ENCODE results near the gene POLR1G. TPM values are rescaled to one million over a fixed set of nuclear protein-coding genes. Genes with fewer than 3 reads are reported as not detected.

POLR1G gene
- total and polyA plus RNA-seq, 9 of the 15 experiments (the other 6 are each of a cell fraction or from before 2014, with no cell fraction given): 3.0 to 50.1 (median 27.4) TPM

- TF ChIP-seq ZMIZ1 (IDR thresholded peaks at IDR 0.05; ENCODE audit: low read depth in 2 of 2, low read length in 2 of 2) (no peak), EGR1 (conservative IDR thresholded peaks at IDR 0.05) (no peak), ZBTB7A (IDR thresholded peaks at IDR 0.05; ENCODE audit: borderline replicate concordance, control insufficient read depth, low read depth, low read length) (no peak)
Observed at GRCh38 chr19:45408830-45409556, 2.5 kb downstream of the POLR1G start (continued).

GRCh38 chr19:45409557-45409920 is 3.1 kb downstream of the POLR1G start:
- POLR2A ChIA-PET: no interaction called here
- TF ChIP-seq ZSCAN29 (IDR thresholded peaks at IDR 0.05): no peak
- TF ChIP-seq EWSR1 (IDR thresholded peaks at IDR 0.05; ENCODE audit: borderline replicate concordance, low read depth, partially characterized antibody): no peak
- no peak for TF ChIP-seq HLTF (IDR thresholded peaks at IDR 0.05)
- no peak for TF ChIP-seq ZNF217 (CRISPR knock-in tag; IDR thresholded peaks at IDR 0.05)
- no peak for TF ChIP-seq GATAD2A (IDR thresholded peaks at IDR 0.05)
- no peak for TF ChIP-seq ZNF197 (CRISPR knock-in tag; IDR thresholded peaks at IDR 0.05; ENCODE audit: low read depth)
- TF ChIP-seq THAP12 (CRISPR knock-in tag; IDR thresholded peaks at IDR 0.05): no peak
- no peak for TF ChIP-seq PURB (CRISPR knock-in tag; IDR thresholded peaks at IDR 0.05; ENCODE audit: low read depth)
- TF ChIP-seq ZNF24 (IDR thresholded peaks at IDR 0.05): no peak
- TF ChIP-seq RBM17 (IDR thresholded peaks at IDR 0.05; ENCODE audit: borderline replicate concordance, low read depth, low read length): no peak
- TF ChIP-seq ESRRA (IDR thresholded peaks at IDR 0.05; ENCODE audit: borderline replicate concordance, low read depth): no peak
- TF ChIP-seq SLC30A9 (CRISPR knock-in tag; IDR thresholded peaks at IDR 0.05): no peak
- TF ChIP-seq PHTF2 (CRISPR knock-in tag; IDR thresholded peaks at IDR 0.05): no peak
- TF ChIP-seq MIER1 (IDR thresholded peaks at IDR 0.05; ENCODE audit: low read depth): no peak

More at GRCh38 chr19:45409557-45409920, 3.1 kb downstream of the POLR1G start:
- no TSS peak for BruUV-seq (replicated peaks)
- intact Hi-C loops (cut with micrococcal nuclease): no loop called here
- in situ Hi-C loops (cut with MboI): no loop called here
- no peak for FAIRE-seq
- H2AFZ ChIP-seq (ENCODE audit: low read depth, low read length): no peak overlapping the region
- no peak overlapping the region for H3K4me3 ChIP-seq
- no peak for DNase-seq (ENCODE audit: extremely low read depth in 1 of 4, low spot score in 3 of 4)
- peaks cover 32% of the 10 kb centered on the region for H3K79me2 ChIP-seq (ENCODE audit: control insufficient read depth, insufficient read depth, low read length)
- no peak overlapping the region for H3K27ac ChIP-seq (ENCODE audit: extremely low read depth, low read depth, low read length)
- CTCF ChIA-PET (ENCODE audit: low intra/inter-chr PET ratio): interaction anchor here (0.6 kb wide), 1 partner anchor 189 kb away, joined by 3 read pairs; no protein-coding TSS in a partner anchor
- peaks cover 47% of the 10 kb centered on the region; the same call in 2 of the 3 replicates for H3K36me3 ChIP-seq (ENCODE audit: control insufficient read depth, insufficient read depth, low read length)
- WGBS (ENCODE audit: insufficient coverage, low coverage, missing lambda C conversion rate): 83% methylated on average over 4 of the region's 4 CpGs
- no peaks in the 10 kb centered on the region for H4K20me1 ChIP-seq (replicated peaks; ENCODE audit: control insufficient read depth, insufficient read depth, low read length)
- H3K9me1 ChIP-seq (ENCODE audit: control insufficient read depth, insufficient read depth, low read length): no peaks in the 10 kb centered on the region
- no peaks in the 10 kb centered on the region for H3K9me3 ChIP-seq (replicated peaks; ENCODE audit: control insufficient read depth, insufficient read depth, low read depth, low read length)
- H3K9ac ChIP-seq (ENCODE audit: insufficient read depth in 1 of 2, low read depth in 2 of 2, low read length in 2 of 2): peak overlapping the region in 1 of 2 experiments; percentile 38; a peak in 2 of 4 replicates
- no peak for ATAC-seq
- no peaks in the 10 kb centered on the region for H3K27me3 ChIP-seq (ENCODE audit: control insufficient read depth in 2 of 2, insufficient read depth in 2 of 2, low read length in 2 of 2)
- H3K4me1 ChIP-seq (replicated peaks in 1 of 2; ENCODE audit: control insufficient read depth in 2 of 2, insufficient read depth in 2 of 2, low read length in 2 of 2): peaks cover 1 to 42% of the 10 kb centered on the region in 2 experiments; a peak in 3 of 5 replicates
- H3K4me2 ChIP-seq (ENCODE audit: insufficient read depth, low read length): no peak overlapping the region

Data from K562 (cell line).